ENCODE data around the gene CDT1.

DNA sequence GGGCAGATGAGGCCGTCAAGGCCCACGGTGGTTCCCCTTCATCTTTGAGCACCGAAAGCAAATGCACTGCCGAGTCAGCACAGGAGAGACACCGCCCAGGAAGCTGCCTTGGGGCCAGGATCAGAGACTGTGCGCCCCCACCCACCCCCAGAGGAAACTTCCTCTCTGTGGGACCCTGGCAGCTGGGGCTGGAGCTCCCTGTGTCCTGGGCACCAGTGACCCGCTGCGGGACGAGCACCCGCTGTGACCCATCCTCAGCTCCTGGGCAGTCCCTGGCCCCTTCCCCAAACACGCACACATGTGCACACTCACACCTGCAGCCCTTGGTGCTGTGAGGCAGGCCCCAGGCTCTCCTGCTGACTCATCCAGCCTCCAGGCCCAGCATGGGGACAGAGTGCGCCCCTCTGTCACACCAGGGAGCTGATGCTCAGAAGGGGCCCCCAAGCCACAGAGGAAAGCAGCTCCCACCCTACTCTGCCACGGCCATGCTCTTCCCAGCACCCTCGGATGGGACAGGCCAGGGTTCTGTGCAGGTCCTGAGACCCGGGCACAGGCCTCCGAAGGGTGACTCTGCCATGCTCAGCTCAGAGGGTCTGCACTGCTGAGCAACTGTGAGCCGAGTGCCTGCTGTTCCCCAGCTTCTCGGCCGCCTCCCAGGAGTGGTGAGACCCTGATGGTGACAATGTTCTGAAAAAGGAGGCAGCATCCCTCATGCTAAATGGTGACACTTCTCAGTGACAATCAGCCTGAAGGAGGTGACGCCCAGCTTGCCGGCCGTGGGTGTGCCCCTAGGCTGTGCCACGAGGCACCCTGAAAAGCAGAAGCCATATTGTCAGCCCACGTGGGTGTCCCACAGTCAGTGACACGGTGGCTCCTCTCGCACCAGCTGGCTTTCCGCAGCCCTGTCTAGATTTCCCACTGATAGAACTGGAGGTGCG lies 22.2 kb upstream of the CDT1 start:
- no peak for TF ChIP-seq CTCF (conservative IDR thresholded peaks at IDR 0.05; ENCODE audit: low read depth in 2 of 2)
- TF ChIP-seq POLR2AphosphoS5 (IDR thresholded peaks at IDR 0.05; ENCODE audit: low read depth), result no peak
- TF ChIP-seq CREB1 (CRISPR knock-in tag; IDR thresholded peaks at IDR 0.05; ENCODE audit: low read depth), result no peak
- no peak for TF ChIP-seq REST (IDR thresholded peaks at IDR 0.05; ENCODE audit: unreplicated experiment)
- no peak for TF ChIP-seq EZH2 (IDR thresholded peaks at IDR 0.05; ENCODE audit: low read depth, unreplicated experiment)
- TF ChIP-seq, protein P1, sequence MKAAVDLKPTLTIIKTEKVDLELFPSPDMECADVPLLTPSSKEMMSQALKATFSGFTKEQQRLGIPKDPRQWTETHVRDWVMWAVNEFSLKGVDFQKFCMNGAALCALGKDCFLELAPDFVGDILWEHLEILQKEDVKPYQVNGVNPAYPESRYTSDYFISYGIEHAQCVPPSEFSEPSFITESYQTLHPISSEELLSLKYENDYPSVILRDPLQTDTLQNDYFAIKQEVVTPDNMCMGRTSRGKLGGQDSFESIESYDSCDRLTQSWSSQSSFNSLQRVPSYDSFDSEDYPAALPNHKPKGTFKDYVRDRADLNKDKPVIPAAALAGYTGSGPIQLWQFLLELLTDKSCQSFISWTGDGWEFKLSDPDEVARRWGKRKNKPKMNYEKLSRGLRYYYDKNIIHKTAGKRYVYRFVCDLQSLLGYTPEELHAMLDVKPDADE (IDR thresholded peaks at IDR 0.05), result no peak
- TF ChIP-seq EZH2phosphoT487 (IDR thresholded peaks at IDR 0.05; ENCODE audit: unreplicated experiment), result no peak
- no peak for TF ChIP-seq NANOG (IDR thresholded peaks at IDR 0.05; ENCODE audit: borderline replicate concordance)
- no peak for TF ChIP-seq ZNF331 (CRISPR knock-in tag; IDR thresholded peaks at IDR 0.05; ENCODE audit: low read depth)
- no peak for TF ChIP-seq JUNB (IDR thresholded peaks at IDR 0.05; ENCODE audit: unreplicated experiment)
- TF ChIP-seq ZNF114 (CRISPR knock-in tag; IDR thresholded peaks at IDR 0.05), result no peak
- TF ChIP-seq STAT1 (IDR thresholded peaks at IDR 0.05; ENCODE audit: unreplicated experiment), result no peak
- TF ChIP-seq ZNF462 (CRISPR knock-in tag; IDR thresholded peaks at IDR 0.05), result no peak
